ENCODE data around the gene QSER1. TPM values are rescaled to one million over a fixed set of nuclear protein-coding genes. Genes with fewer than 3 reads are reported as not detected.

The QSER1 gene
- total and polyA plus RNA-seq, 9 of the 15 experiments (the other 6 are each of a cell fraction or from before 2014, with no cell fraction given): 5.8 to 33.6 (median 22.3) TPM

DNA sequence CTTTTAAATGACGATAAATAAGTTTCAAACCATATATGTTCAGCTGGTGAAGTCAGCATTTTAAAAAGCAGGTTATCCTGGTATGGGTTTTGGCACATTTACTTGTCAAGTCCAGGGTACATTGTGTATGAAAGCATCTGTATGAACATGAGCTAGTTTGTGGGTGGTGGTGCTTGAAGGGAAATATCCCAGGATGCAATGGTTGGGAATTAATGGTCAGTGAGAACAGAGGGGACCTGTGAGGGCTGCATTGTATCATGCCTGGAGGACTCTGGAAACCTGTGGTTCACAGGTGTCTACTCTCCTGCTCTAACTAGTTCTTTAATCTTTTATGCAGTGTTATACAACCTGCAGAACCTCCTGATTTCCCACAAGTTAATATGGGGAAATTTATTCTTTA lies 128.9 kb downstream of the QSER1 start (continued):
- no peak for TF ChIP-seq ZFP30 (CRISPR knock-in tag; IDR thresholded peaks at IDR 0.05; ENCODE audit: borderline replicate concordance)
- TF ChIP-seq MXI1 (IDR thresholded peaks at IDR 0.05; ENCODE audit: low read depth, low read length): no peak
- TF ChIP-seq TEAD1 (CRISPR knock-in tag; IDR thresholded peaks at IDR 0.05): no peak
- no peak for TF ChIP-seq BRF1 (IDR thresholded peaks at IDR 0.05; ENCODE audit: borderline replicate concordance, extremely low read depth, insufficient read length)
- TF ChIP-seq ZNF778 (CRISPR knock-in tag; IDR thresholded peaks at IDR 0.05): no peak
- TF ChIP-seq ZNF175 (CRISPR knock-in tag; IDR thresholded peaks at IDR 0.05; ENCODE audit: low read depth): no peak

DNA sequence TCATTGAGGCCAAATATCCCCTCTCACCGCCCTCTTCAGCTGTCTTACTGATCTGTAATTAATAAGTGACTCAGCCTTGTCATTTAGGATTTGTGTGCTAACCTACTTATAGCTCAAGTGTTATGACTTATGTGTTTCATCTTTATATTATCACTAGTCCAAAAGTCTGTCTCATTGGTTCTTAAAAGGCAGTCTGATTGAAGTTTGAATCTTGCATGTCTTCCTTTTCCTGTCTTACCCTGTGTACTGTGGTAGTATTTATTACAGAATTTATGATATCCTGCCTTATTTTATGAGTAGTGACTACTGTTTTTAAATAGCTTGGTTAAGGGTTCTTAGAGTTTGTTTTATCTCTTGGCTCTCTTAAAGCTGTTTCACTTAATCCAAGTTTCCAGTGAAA lies 129.3 kb downstream of the QSER1 start:
- Histone ChIP-seq H3K9ac (ENCODE audit: insufficient read depth in 1 of 2, low read depth in 2 of 2, low read length in 2 of 2) (no peak overlapping the region), H3K27ac (ENCODE audit: extremely low read depth, low read depth, low read length) (no peak overlapping the region), H3K4me1 (replicated peaks in 1 of 2; ENCODE audit: control insufficient read depth in 2 of 2, insufficient read depth in 2 of 2, low read length in 2 of 2) (peaks cover 0 to 11% of the 10 kb centered on the region in 2 experiments; a peak in 2 of 5 replicates), H3K36me3 (ENCODE audit: control insufficient read depth, insufficient read depth, low read length) (no peaks in the 10 kb centered on the region; the same call in 2 of the 3 replicates), H3K27me3 (ENCODE audit: control insufficient read depth in 2 of 2, insufficient read depth in 2 of 2, low read length in 2 of 2) (no peaks in the 10 kb centered on the region), H3K4me3 (no peak overlapping the region), H3K9me3 (replicated peaks; ENCODE audit: control insufficient read depth, insufficient read depth, low read depth, low read length) (no peaks in the 10 kb centered on the region), H2AFZ (ENCODE audit: low read depth, low read length) (no peak overlapping the region), H4K20me1 (replicated peaks; ENCODE audit: control insufficient read depth, insufficient read depth, low read length) (no peaks in the 10 kb centered on the region), H3K79me2 (ENCODE audit: control insufficient read depth, insufficient read depth, low read length) (peaks cover 10% of the 10 kb centered on the region; the same call in 2 of the 3 replicates), H3K9me1 (ENCODE audit: control insufficient read depth, insufficient read depth, low read length) (no peaks in the 10 kb centered on the region), H3K4me2 (ENCODE audit: insufficient read depth, low read length) (no peak overlapping the region)
- DNase-seq (ENCODE audit: extremely low read depth in 1 of 4, low spot score in 3 of 4) (no peak), FAIRE-seq (no peak), ATAC-seq (no peak)
- TF ChIP-seq PHB2 (IDR thresholded peaks at IDR 0.05; ENCODE audit: low read depth): no peak
- TF ChIP-seq ETV1 (tag; conservative IDR thresholded peaks at IDR 0.05; ENCODE audit: low read depth): no peak
- TF ChIP-seq ZKSCAN3 (CRISPR knock-in tag; IDR thresholded peaks at IDR 0.05): no peak
- no peak for TF ChIP-seq ZNF696 (CRISPR knock-in tag; conservative IDR thresholded peaks at IDR 0.05)
- CTCF ChIA-PET (ENCODE audit: low intra/inter-chr PET ratio): interaction anchor here (0.6 kb wide), 1 partner anchor 14 kb away, joined by 3 read pairs; no protein-coding TSS in a partner anchor
- in situ Hi-C loops (cut with MboI): no loop called here
- WGBS (ENCODE audit: insufficient coverage, low coverage, missing lambda C conversion rate): 67% methylated on average over 1 of the region's 1 CpG
- no TSS peak for BruUV-seq (replicated peaks)
- POLR2A ChIA-PET: interaction anchor here (0.8 to 3.0 kb wide), 4 partner anchors 10 to 38 kb away, joined by 3 to 15 read pairs (median 4); no protein-coding TSS in a partner anchor
- intact Hi-C loops (cut with micrococcal nuclease): no loop called here
